ENCODE results near the gene TOX2. TPM values are rescaled to one million over a fixed set of nuclear protein-coding genes. Genes with fewer than 3 reads are reported as not detected.

The TOX2 gene
- total and polyA plus RNA-seq, 10 donors = 1.1 to 6.4 (median 5.0) TPM

GRCh38 chr20:44031781-44032582 is 117.3 kb downstream of the TOX2 start:
- Histone ChIP-seq H3K36me3 (no peaks in the 10 kb centered on the region), H3K4me1 (peaks cover 0 to 17% (median 0%) of the 10 kb centered on the region in 6 donors), H3K9me3 (peaks cover 0 to 5% (median 0%) of the 10 kb centered on the region in 8 donors), H3K4me3 (no peak overlapping the region), H3K27ac (no peak overlapping the region), H3K27me3 (replicated peaks in 1 of 7) (peaks cover 0 to 19% (median 0%) of the 10 kb centered on the region in 7 donors)
- no peak for TF ChIP-seq POLR2AphosphoS5 (IDR thresholded peaks at IDR 0.05)
- TF ChIP-seq POLR2A (IDR thresholded peaks at IDR 0.05) = no peak
- no peak for TF ChIP-seq CTCF (IDR thresholded peaks at IDR 0.05 in 8 of 11, conservative IDR thresholded peaks at IDR 0.05 in 3 of 11)
- no peak for DNase-seq
- 81 to 88% (median 84%) methylated on average over 12 of the region's 12 CpGs for WGBS, 5 donors
- intact Hi-C loops (cut with DNase I; ENCODE audit: low total_unique reads) = no loop called here

- H3K27ac ChIP-seq = no peak overlapping the region
- TF ChIP-seq CTCF (IDR thresholded peaks at IDR 0.05 in 8 of 11, conservative IDR thresholded peaks at IDR 0.05 in 3 of 11) = no peak
- no peak for TF ChIP-seq POLR2A (IDR thresholded peaks at IDR 0.05)
- no peak for TF ChIP-seq POLR2AphosphoS5 (IDR thresholded peaks at IDR 0.05)
- H3K4me1 ChIP-seq = peaks cover 0 to 17% (median 0%) of the 10 kb centered on the region in 6 donors
- WGBS, 5 donors = 81 to 89% (median 84%) methylated on average over 12 of the region's 12 CpGs
- no peaks in the 10 kb centered on the region for H3K36me3 ChIP-seq
- peaks cover 0 to 19% (median 0%) of the 10 kb centered on the region in 7 donors for H3K27me3 ChIP-seq (replicated peaks in 1 of 7)
- intact Hi-C loops (cut with DNase I; ENCODE audit: low total_unique reads) = no loop called here
- peaks cover 0 to 5% (median 0%) of the 10 kb centered on the region in 8 donors for H3K9me3 ChIP-seq
- no peak for DNase-seq
- no peak overlapping the region for H3K4me3 ChIP-seq
Observed at GRCh38 chr20:44032583-44033331, 118.1 kb downstream of the TOX2 start.

- peaks cover 0 to 21% (median 4%) of the 10 kb centered on the region in 7 donors for H3K27me3 ChIP-seq (replicated peaks in 1 of 7)
- intact Hi-C loops (cut with DNase I; ENCODE audit: low total_unique reads) = no loop called here
- peaks cover 0 to 13% (median 0%) of the 10 kb centered on the region in 6 donors for H3K4me1 ChIP-seq
- H3K36me3 ChIP-seq = no peaks in the 10 kb centered on the region
- H3K27ac ChIP-seq = no peak overlapping the region
- H3K9me3 ChIP-seq = peaks cover 0 to 5% (median 0%) of the 10 kb centered on the region in 8 donors
- H3K4me3 ChIP-seq = no peak overlapping the region
- 20 to 44% (median 33%) methylated on average over 2 of the region's 2 CpGs for WGBS, 5 donors
- TF ChIP-seq CTCF (IDR thresholded peaks at IDR 0.05 in 8 of 11, conservative IDR thresholded peaks at IDR 0.05 in 3 of 11) = no peak
- TF ChIP-seq POLR2A (IDR thresholded peaks at IDR 0.05) = no peak
- no peak for TF ChIP-seq POLR2AphosphoS5 (IDR thresholded peaks at IDR 0.05)
- no peak for DNase-seq
Observed at GRCh38 chr20:44033344-44033743, 118.7 kb downstream of the TOX2 start.

- peak; percentile 32 for DNase-seq
- Histone ChIP-seq H3K4me3 (no peak overlapping the region), H3K4me1 (peaks cover 0 to 8% (median 0%) of the 10 kb centered on the region in 6 donors), H3K27ac (no peak overlapping the region), H3K9me3 (peaks cover 0 to 5% (median 0%) of the 10 kb centered on the region in 8 donors), H3K27me3 (replicated peaks in 1 of 7) (peaks cover 0 to 25% (median 8%) of the 10 kb centered on the region in 7 donors), H3K36me3 (no peaks in the 10 kb centered on the region)
- 67 to 84% (median 74%) methylated on average over 4 of the region's 4 CpGs for WGBS, 5 donors
- TF ChIP-seq POLR2AphosphoS5 (IDR thresholded peaks at IDR 0.05) = no peak
- TF ChIP-seq CTCF (IDR thresholded peaks at IDR 0.05 in 8 of 11, conservative IDR thresholded peaks at IDR 0.05 in 3 of 11) = no peak
- TF ChIP-seq POLR2A (IDR thresholded peaks at IDR 0.05) = no peak
- intact Hi-C loops (cut with DNase I; ENCODE audit: low total_unique reads) = no loop called here
Observed at GRCh38 chr20:44033873-44034272, 119.2 kb downstream of the TOX2 start.
